ENCODE measurements around the gene DHX35.

DHX35 gene

DNA sequence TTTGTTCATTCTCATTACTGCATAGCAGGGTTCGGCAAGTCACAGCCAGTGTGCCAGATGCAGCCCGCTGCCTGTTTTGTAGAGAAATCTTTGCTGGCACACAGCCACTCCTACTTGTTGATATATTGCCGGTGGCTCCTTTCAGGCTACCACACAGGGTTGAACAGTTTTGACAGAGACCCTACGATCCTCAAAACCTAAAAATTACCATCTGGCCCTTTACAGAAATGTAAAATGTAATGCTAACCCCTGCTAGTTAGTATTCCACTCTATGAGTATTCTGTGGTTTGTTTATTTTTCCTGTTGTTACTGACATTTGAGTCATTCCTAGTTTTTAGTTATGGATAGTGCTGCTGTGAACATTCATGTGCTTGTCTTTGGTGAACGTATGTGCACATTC, 11.5 kb downstream of the DHX35 start:
- no peak for TF ChIP-seq POLR2A (IDR thresholded peaks at IDR 0.05; ENCODE audit: extremely low read depth, insufficient read length)
- TF ChIP-seq, protein P1, sequence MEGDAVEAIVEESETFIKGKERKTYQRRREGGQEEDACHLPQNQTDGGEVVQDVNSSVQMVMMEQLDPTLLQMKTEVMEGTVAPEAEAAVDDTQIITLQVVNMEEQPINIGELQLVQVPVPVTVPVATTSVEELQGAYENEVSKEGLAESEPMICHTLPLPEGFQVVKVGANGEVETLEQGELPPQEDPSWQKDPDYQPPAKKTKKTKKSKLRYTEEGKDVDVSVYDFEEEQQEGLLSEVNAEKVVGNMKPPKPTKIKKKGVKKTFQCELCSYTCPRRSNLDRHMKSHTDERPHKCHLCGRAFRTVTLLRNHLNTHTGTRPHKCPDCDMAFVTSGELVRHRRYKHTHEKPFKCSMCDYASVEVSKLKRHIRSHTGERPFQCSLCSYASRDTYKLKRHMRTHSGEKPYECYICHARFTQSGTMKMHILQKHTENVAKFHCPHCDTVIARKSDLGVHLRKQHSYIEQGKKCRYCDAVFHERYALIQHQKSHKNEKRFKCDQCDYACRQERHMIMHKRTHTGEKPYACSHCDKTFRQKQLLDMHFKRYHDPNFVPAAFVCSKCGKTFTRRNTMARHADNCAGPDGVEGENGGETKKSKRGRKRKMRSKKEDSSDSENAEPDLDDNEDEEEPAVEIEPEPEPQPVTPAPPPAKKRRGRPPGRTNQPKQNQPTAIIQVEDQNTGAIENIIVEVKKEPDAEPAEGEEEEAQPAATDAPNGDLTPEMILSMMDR (IDR thresholded peaks at IDR 0.05; ENCODE audit: low read depth, low read length): no peak
- TF ChIP-seq, protein P2, sequence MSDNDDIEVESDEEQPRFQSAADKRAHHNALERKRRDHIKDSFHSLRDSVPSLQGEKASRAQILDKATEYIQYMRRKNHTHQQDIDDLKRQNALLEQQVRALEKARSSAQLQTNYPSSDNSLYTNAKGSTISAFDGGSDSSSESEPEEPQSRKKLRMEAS (IDR thresholded peaks at IDR 0.05; ENCODE audit: low read depth, low read length): no peak
- no peak for TF ChIP-seq MYC (IDR thresholded peaks at IDR 0.05; ENCODE audit: low read depth, low read length)
- H3K4me3 ChIP-seq (ENCODE audit: low read depth, low read length): no peak overlapping the region
- no peak for DNase-seq (ENCODE audit: low read depth)

DNA sequence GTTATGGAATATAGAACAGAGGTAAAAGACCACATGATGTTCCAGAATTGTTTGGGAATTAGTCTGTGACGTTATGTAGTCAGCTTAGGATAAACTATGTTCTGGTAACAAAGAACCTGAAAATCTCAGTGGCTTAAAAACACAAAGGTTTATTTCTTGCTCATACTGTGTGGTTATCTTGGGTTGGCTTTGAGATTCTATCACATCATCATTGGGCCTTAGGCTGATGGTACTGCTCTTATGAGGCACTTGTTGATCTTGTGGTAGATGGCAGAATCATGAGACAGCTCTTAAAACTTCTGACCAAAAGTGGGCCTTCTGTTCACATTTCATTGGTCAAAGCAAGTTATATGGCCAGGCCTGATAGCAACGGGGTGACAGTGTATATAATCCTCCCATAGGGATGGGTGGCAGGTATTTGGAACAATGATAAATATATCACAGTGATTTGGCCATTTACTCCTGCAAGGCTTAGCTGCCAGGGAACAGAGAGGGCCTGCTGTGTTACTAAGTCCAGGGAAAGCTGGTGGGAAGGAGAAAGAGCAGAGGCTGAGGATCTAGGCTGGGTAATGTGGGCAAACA, 13.5 kb downstream of the DHX35 start:
- TF ChIP-seq, protein P1 (IDR thresholded peaks at IDR 0.05; ENCODE audit: low read depth, low read length): no peak
- no peak for TF ChIP-seq MYC (IDR thresholded peaks at IDR 0.05; ENCODE audit: low read depth, low read length)
- TF ChIP-seq, protein P2 (IDR thresholded peaks at IDR 0.05; ENCODE audit: low read depth, low read length): no peak
- TF ChIP-seq POLR2A (IDR thresholded peaks at IDR 0.05; ENCODE audit: extremely low read depth, insufficient read length): no peak
- no peak overlapping the region for H3K4me3 ChIP-seq (ENCODE audit: low read depth, low read length)
- DNase-seq (ENCODE audit: low read depth): no peak

DNA sequence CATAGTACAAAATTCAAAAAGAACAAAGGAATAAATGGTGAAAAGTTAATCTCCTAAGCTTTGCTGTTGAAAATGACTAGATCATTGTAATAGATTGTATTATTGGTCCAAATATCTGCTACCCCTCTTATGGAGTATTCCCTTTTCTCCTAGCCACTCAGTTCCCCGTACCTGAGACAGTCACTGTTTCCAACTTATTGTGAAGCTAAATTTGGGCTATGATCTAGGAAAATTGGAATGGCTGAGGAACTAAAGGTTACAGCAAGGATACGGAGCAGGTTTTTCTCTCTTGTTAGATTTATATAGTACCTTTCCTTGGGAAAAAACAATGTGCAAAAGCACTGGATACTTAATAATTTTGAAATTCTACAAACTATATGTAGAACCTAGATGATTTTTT, 17.3 kb downstream of the DHX35 start:
- DNase-seq (ENCODE audit: low read depth): no peak
- TF ChIP-seq, protein P1 (IDR thresholded peaks at IDR 0.05; ENCODE audit: low read depth, low read length): no peak
- no peak for TF ChIP-seq POLR2A (IDR thresholded peaks at IDR 0.05; ENCODE audit: extremely low read depth, insufficient read length)
- TF ChIP-seq, protein P2 (IDR thresholded peaks at IDR 0.05; ENCODE audit: low read depth, low read length): no peak
- TF ChIP-seq MYC (IDR thresholded peaks at IDR 0.05; ENCODE audit: low read depth, low read length): no peak
- no peak overlapping the region for H3K4me3 ChIP-seq (ENCODE audit: low read depth, low read length)

DNA sequence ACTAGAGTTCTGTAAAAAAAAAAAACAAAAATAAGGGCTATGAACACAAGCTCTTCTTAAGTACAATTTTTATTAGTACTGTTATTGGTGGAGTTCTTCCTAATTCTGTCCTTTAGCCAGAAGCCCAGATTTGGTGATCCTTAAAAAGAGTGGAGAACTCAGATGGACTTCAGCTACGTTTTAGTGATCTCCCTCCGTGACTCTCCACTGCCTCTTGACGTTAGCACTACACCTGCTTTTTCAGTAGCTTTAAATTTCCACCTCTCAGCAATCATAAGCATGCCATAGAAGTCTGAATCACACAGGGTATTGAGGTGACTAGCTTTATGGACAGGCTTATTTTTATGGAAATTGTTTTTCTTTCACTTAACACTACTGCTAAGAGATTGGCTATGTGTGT, 17.7 kb downstream of the DHX35 start:
- H3K4me3 ChIP-seq (ENCODE audit: low read depth, low read length): no peak overlapping the region
- no peak for TF ChIP-seq POLR2A (IDR thresholded peaks at IDR 0.05; ENCODE audit: extremely low read depth, insufficient read length)
- TF ChIP-seq MYC (IDR thresholded peaks at IDR 0.05; ENCODE audit: low read depth, low read length): no peak
- TF ChIP-seq, protein P1 (IDR thresholded peaks at IDR 0.05; ENCODE audit: low read depth, low read length): no peak
- TF ChIP-seq, protein P2 (IDR thresholded peaks at IDR 0.05; ENCODE audit: low read depth, low read length): no peak
- DNase-seq (ENCODE audit: low read depth): no peak

DNA sequence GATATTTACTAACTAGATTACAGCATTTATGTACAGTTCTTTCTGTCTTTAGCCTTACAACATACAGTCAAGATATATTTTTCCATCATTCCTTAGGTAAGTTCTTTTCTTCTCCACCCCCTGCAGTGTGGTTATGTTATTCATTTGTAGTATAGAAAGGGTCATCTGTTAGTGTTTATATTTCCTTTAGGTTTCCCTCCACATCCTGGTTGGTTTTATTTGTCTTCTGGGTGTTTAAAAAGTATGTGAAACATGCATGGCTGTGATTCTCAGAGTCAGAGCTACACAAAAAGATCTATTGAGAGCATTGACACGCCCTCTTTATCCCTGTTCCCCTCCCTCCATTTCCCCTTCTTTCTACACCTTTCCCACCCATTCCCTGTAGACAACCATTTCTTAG, 20.1 kb downstream of the DHX35 start:
- no peak for TF ChIP-seq POLR2A (IDR thresholded peaks at IDR 0.05; ENCODE audit: extremely low read depth, insufficient read length)
- TF ChIP-seq, protein P1 (IDR thresholded peaks at IDR 0.05; ENCODE audit: low read depth, low read length): no peak
- TF ChIP-seq, protein P2 (IDR thresholded peaks at IDR 0.05; ENCODE audit: low read depth, low read length): no peak
- no peak for TF ChIP-seq MYC (IDR thresholded peaks at IDR 0.05; ENCODE audit: low read depth, low read length)
- H3K4me3 ChIP-seq (ENCODE audit: low read depth, low read length): no peak overlapping the region
- no peak for DNase-seq (ENCODE audit: low read depth)

Data from NB4 (cell line).